Measurements from ENCODE around the gene MRPS6. TPM values are rescaled to one million over a fixed set of nuclear protein-coding genes. Genes with fewer than 3 reads are reported as not detected.

Gene MRPS6
- total and polyA plus RNA-seq, 10 of the 15 experiments (the other 5 are each of a cell fraction or from before 2014, with no cell fraction given): 32.5 to 232 (median 90.3) TPM

DNA sequence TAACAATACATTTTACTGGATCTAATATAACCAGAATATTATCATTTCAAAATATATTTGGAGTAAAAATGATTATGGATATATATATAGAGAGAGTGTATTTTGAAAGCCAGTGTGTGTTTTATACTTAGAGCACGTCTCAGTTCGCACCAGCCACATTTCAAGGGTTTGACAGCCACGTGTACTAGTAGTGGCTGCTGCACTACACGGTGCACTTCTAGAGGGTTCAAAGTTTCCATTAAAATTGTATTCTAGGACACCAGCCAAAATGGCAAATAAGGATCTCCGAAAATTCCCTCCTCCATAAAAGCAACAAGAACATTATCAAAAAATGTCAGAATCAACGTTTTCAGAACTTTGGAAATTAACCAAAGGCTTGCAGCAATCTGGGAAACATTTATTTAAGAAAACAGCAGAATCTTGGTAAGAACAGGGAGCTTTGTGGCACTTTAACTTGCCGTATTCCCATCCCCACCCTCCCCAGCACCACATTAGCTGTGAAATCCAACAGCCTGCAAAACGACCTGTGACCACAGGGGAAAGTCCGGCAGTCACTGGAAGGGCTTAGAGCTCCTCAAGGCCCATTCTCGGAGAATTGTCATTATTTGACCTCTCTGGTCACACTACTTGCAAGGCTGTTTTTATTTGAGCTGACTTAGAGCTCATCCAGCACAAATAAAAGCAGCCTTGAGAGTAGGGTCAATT lies 33.5 kb upstream of the MRPS6 start:
- H3K79me2 ChIP-seq (ENCODE audit: control insufficient read depth, insufficient read depth, low read length): no peaks in the 10 kb centered on the region
- DNase-seq (ENCODE audit: low read depth, low spot score) (no peak), ATAC-seq (no peak), FAIRE-seq (no peak)
- H3K9ac ChIP-seq (ENCODE audit: control insufficient read depth, insufficient read depth, low read length): no peak overlapping the region
- intact Hi-C loops (cut with micrococcal nuclease; ENCODE audit: unreplicated experiment): no loop called here
- no peaks in the 10 kb centered on the region for H3K4me1 ChIP-seq (ENCODE audit: control insufficient read depth, insufficient read depth, low read length)
- H4K20me1 ChIP-seq (ENCODE audit: control insufficient read depth, insufficient read depth): no peaks in the 10 kb centered on the region
- H3K4me3 ChIP-seq: no peak overlapping the region
- ChIA-PET SMC1A (ENCODE audit: uncharacterized antibody, unreplicated experiment) (interaction anchor here (0.8 to 2.1 kb wide), 8 partner anchors 8 to 116 kb away, joined by 3 to 9 read pairs (median 3); no protein-coding TSS in a partner anchor), RAD21 (ENCODE audit: unreplicated experiment) (interaction anchor here (0.6 to 1.5 kb wide), 4 partner anchors 10 to 92 kb away, joined by 3 to 4 read pairs (median 3); no protein-coding TSS in a partner anchor), CTCF (interaction anchor here (1.0 to 1.5 kb wide), 5 partner anchors 8 to 36 kb away, joined by 3 to 6 read pairs (median 4); no protein-coding TSS in a partner anchor), POLR2A (interaction anchor here (0.6 to 1.1 kb wide), 3 partner anchors 18 to 801 kb away, joined by 3 to 4 read pairs (median 3); no protein-coding TSS in a partner anchor)
- no peaks in the 10 kb centered on the region for H3K36me3 ChIP-seq (ENCODE audit: control insufficient read depth in 2 of 2, insufficient read depth in 2 of 2, low read length in 1 of 2)
- H3K27me3 ChIP-seq (replicated peaks in 1 of 2; ENCODE audit: control insufficient read depth in 2 of 2, insufficient read depth in 2 of 2, low read length in 1 of 2): no peaks in the 10 kb centered on the region
- no peak overlapping the region for H3K4me2 ChIP-seq (ENCODE audit: control insufficient read depth, insufficient read depth)
- 68% methylated on average over 10 of the region's 10 CpGs for WGBS (ENCODE audit: insufficient coverage, insufficient replicate concordance, low lambda C conversion rate, missing lambda C conversion rate)
- no TSS peak for BruUV-seq (replicated peaks)
- H3K9me3 ChIP-seq (replicated peaks; ENCODE audit: control insufficient read depth, insufficient read depth, low read length): no peaks in the 10 kb centered on the region; the same call in 2 of the 3 replicates
- H3K27ac ChIP-seq (ENCODE audit: control insufficient read depth, insufficient read depth): no peak overlapping the region
- TF ChIP-seq IKZF2 (IDR thresholded peaks at IDR 0.05) (no peak), TCF3 (IDR thresholded peaks at IDR 0.05; ENCODE audit: borderline replicate concordance, insufficient read depth, low read depth, low read length) (no peak), POLR2AphosphoS5 (IDR thresholded peaks at IDR 0.05; ENCODE audit: low read length) (no peak), SMARCA5 (IDR thresholded peaks at IDR 0.05) (no peak), BACH1 (IDR thresholded peaks at IDR 0.05; ENCODE audit: borderline replicate concordance) (no peak), MYB (IDR thresholded peaks at IDR 0.05; ENCODE audit: borderline replicate concordance, low read depth, low read length) (no peak), MAX (IDR thresholded peaks at IDR 0.05; ENCODE audit: low read depth, low read length) (no peak), RFX5 (IDR thresholded peaks at IDR 0.05; ENCODE audit: low read depth, low read length) (no peak), CEBPB (IDR thresholded peaks at IDR 0.05; ENCODE audit: borderline replicate concordance in 1 of 2, low read depth in 2 of 2, low read length in 2 of 2) (no peak), E4F1 (IDR thresholded peaks at IDR 0.05; ENCODE audit: borderline replicate concordance, partially characterized antibody) (no peak), ZNF207 (IDR thresholded peaks at IDR 0.05; ENCODE audit: borderline replicate concordance) (no peak), CUX1 (IDR thresholded peaks at IDR 0.05; ENCODE audit: insufficient replicate concordance, low read depth, low read length) (no peak), NR2F1 (conservative IDR thresholded peaks at IDR 0.05) (0 out of 2 replicates have a peak, but pooled peaks have one; percentile 28), RUNX3 (IDR thresholded peaks at IDR 0.05; ENCODE audit: low read length) (peak; percentile 50; the same call in 1 of the 2 replicates)
- H2AFZ ChIP-seq (ENCODE audit: control insufficient read depth, low read depth, low read length): no peak overlapping the region
- in situ Hi-C loops (cut with MboI): no loop called here

Data from GM12878 (cell line).